Measurements from ENCODE around the gene SAMD11.

GRCh38 chr1:933603-933940 lies 9.8 kb downstream of the SAMD11 start:
- TF ChIP-seq CTCF (IDR thresholded peaks at IDR 0.05; ENCODE audit: insufficient read depth, low read length) (no peak), POLR2AphosphoS5 (IDR thresholded peaks at IDR 0.05; ENCODE audit: low read depth) (no peak)
